ENCODE data around the gene DIPK1B. TPM values are rescaled to one million over a fixed set of nuclear protein-coding genes. Genes with fewer than 3 reads are reported as not detected.
A peak's percentile ranks its signal among the peaks of the same experiment; 100 is the strongest.
"Not testable (repeated sequence)": the region's sequence is repeated elsewhere in the genome, so short reads cannot be mapped to it uniquely, and the experiment has no call there.

The DIPK1B gene
- total RNA-seq, 1 donor from 2014 or later, result 17.1 TPM

DNA sequence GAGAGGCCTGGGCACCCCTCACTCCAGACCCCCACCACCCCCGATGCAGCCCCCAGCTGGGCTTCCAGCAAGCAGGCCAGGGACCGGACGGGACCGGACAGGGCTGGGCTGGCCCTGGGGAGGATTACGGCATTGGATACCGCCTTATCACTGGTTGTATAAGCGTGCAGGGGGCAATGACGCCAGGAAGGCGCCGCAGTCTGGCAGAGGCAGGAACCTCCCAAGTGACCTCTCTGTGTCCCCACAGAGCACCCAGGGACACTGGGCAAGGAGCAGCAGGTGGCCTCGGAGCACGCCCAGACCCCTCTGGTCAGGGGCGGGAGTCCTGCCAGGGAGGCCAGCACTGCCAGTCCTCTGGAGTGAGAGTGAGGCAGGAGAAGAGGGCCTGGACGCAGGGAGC is 52.7 kb downstream of the DIPK1B start:
- H3K27me3 ChIP-seq (ENCODE audit: control insufficient read depth, insufficient read depth, low read length), result peaks cover 18% of the 10 kb centered on the region
- no peak overlapping the region for H3K4me3 ChIP-seq (ENCODE audit: low read depth, low read length)
- TF ChIP-seq, protein P1, sequence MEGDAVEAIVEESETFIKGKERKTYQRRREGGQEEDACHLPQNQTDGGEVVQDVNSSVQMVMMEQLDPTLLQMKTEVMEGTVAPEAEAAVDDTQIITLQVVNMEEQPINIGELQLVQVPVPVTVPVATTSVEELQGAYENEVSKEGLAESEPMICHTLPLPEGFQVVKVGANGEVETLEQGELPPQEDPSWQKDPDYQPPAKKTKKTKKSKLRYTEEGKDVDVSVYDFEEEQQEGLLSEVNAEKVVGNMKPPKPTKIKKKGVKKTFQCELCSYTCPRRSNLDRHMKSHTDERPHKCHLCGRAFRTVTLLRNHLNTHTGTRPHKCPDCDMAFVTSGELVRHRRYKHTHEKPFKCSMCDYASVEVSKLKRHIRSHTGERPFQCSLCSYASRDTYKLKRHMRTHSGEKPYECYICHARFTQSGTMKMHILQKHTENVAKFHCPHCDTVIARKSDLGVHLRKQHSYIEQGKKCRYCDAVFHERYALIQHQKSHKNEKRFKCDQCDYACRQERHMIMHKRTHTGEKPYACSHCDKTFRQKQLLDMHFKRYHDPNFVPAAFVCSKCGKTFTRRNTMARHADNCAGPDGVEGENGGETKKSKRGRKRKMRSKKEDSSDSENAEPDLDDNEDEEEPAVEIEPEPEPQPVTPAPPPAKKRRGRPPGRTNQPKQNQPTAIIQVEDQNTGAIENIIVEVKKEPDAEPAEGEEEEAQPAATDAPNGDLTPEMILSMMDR (IDR thresholded peaks at IDR 0.05; ENCODE audit: insufficient read depth, low read length, poor library complexity, severe bottlenecking), result no peak
- no peak for DNase-seq (ENCODE audit: low read depth)
- no peaks in the 10 kb centered on the region for H3K36me3 ChIP-seq (ENCODE audit: control insufficient read depth, insufficient read depth, low read length)

DNA sequence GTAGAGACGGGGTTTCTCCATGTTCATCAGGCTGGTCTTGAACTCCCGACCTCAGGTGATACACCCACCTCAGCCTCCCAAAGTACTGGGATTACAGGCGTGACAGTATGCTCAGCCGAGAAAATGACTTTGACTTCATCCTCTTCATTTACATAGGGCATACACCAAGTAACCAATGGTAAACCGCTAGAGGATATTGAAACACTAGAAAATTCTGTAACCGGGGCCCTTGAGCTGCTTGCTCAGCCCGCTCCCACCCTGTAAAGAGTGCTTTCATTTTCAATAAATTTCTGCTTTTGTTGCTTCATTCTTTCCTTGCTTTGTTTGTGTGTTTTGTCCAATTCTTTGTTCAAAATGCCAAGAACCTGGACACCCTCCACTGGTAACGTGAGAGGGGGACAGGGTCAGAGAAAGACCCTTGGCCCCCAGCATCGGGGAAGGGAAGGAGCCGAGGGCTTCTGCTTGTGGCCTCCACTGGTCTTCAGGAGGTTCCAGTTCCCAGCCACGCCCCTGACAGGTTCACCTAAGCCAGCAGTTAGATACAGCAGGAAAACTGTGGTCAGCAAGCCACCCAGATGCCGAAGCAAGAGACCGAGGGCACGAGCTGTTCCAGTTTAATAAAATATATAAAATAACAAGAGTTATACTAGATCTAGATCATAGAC is 53.5 kb downstream of the DIPK1B start:
- not testable (repeated sequence) for H3K36me3 ChIP-seq (ENCODE audit: control insufficient read depth, insufficient read depth, low read length); H3K4me3 ChIP-seq (ENCODE audit: low read depth, low read length); DNase-seq (ENCODE audit: low read depth)
- H3K27me3 ChIP-seq (ENCODE audit: control insufficient read depth, insufficient read depth, low read length), result peaks cover 17% of the 10 kb centered on the region

DNA sequence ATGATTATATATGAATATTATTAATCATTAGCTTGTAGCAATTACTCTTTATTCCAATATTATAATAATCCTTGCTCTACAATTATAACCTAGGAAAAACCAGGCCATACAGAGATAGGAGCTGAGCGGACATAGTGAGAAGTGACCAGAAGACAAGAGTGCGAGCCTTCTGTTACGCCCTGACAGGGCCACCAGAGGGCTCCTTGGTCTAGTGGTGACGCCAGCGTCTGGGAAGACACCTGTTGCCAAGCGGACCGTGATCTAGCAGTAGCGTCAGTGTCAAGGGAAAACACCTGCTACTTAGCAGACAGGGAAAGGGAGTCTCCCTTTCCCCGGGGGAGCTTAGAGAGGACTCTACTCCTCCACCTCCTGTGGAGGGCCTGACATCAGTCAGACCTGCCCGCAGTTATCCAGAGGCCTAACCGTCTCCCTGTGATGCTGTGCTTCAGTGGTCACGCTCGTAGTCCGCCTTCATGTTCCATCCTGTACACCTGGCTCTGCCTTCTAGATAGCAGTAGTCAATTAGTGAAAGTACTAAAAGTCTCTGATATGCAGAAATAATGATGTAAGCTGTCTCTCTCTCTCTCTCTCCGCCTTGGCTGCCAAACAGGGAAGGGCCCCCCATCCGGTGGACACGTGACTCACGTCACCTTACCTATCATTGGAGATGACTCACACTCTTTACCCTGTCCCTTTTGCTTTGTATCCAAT is 54.2 kb downstream of the DIPK1B start:
- not testable (repeated sequence) for H3K36me3 ChIP-seq (ENCODE audit: control insufficient read depth, insufficient read depth, low read length); H3K4me3 ChIP-seq (ENCODE audit: low read depth, low read length)
- TF ChIP-seq, protein P1 (IDR thresholded peaks at IDR 0.05; ENCODE audit: insufficient read depth, low read length, poor library complexity, severe bottlenecking), result peak; percentile 30
- DNase-seq (ENCODE audit: low read depth), result peak; percentile 25
- H3K27me3 ChIP-seq (ENCODE audit: control insufficient read depth, insufficient read depth, low read length), result peaks cover 17% of the 10 kb centered on the region

DNA sequence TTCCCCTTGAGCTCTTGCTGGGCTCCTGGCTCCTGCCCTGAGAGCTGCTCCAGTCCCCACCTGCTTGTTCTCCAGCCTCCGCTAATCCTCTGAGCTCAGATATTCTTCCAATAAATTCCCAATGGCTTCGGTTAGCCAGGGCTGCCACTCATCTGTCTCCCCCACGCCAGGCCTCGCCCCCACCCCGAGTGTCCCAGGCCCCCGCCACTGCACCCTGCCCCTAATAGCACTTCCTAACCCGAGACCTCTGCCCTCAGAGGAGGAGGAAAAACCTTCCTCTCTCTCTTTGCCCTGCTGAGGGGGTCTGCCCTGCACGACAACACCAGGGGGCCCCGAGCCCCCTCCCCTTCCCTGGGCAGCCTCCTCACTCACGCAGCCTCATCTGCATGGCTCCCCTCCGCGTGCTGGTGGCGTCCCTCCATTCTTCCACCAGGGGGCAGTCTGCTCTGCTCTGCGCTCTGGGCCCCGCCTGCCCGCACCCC is 57.4 kb downstream of the DIPK1B start:
- DNase-seq (ENCODE audit: low read depth), result no peak
- no peak overlapping the region for H3K4me3 ChIP-seq (ENCODE audit: low read depth, low read length)
- H3K36me3 ChIP-seq (ENCODE audit: control insufficient read depth, insufficient read depth, low read length), result no peaks in the 10 kb centered on the region
- TF ChIP-seq, protein P1 (IDR thresholded peaks at IDR 0.05; ENCODE audit: insufficient read depth, low read length, poor library complexity, severe bottlenecking), result peak; percentile 62
- H3K27me3 ChIP-seq (ENCODE audit: control insufficient read depth, insufficient read depth, low read length), result peaks cover 12% of the 10 kb centered on the region

DNA sequence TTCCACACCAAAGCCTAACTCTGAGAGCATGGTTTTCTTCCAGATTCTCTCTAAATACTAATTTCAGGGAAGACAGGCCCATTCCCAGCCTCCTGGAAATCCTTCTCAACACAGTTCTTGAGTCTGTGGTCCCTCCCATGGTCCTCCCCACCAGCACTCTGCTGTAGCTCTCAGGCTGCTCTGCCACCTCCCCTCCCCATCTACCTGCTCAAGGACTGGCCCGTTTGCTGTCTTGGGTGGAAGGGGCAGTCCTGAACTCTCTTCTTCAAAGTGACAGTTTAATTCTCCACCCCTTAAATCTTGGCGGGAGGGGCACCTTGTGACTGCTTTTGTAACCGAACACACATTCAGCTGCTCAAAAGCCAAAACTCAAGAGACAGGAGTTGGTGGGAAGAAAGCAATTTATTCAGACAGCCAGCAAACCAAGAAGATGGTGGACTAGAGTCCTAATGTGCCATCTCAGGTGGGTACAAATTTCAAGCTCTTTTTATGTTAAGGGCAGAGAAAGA is 59.6 kb downstream of the DIPK1B start:
- TF ChIP-seq, protein P1 (IDR thresholded peaks at IDR 0.05; ENCODE audit: insufficient read depth, low read length, poor library complexity, severe bottlenecking), result no peak

DNA sequence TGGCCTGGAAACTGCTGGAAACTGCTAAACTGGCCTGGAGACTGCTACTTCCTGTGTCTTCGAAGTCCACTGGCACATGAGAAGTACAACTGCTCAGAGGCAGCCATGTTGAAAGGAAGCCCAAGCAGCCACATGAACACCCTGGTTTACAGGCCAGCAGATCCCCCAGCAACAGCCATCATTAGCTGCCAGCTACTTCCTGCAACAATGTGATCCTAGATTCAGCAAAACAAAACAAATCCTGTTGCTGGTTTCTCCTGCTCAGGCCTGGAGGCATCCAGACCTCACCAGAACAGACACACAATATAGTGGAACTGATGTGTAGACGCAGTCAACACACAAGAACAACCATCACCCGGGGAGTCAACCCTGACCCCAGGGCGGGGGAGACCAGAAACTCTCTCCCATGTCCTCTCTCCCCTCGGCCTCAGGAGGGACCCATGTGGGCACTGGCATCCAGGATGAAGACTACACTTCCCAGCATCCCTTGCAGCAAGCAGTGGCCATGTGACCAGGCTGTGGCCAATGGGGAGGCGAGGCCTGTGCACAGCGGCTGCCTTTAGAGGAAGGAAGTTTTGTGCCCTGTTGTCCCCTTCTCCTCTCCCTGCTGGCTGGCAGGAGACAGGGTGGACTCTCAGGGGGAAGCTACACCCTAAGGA is 61.1 kb downstream of the DIPK1B start:
- DNase-seq (ENCODE audit: low read depth), result no peak
- H3K36me3 ChIP-seq (ENCODE audit: control insufficient read depth, insufficient read depth, low read length), result no peaks in the 10 kb centered on the region
- TF ChIP-seq, protein P1 (IDR thresholded peaks at IDR 0.05; ENCODE audit: insufficient read depth, low read length, poor library complexity, severe bottlenecking), result no peak
- no peak overlapping the region for H3K4me3 ChIP-seq (ENCODE audit: low read depth, low read length)
- H3K27me3 ChIP-seq (ENCODE audit: control insufficient read depth, insufficient read depth, low read length), result peaks cover 13% of the 10 kb centered on the region

More for the DNA sequence above, 59.6 kb downstream of the DIPK1B start:
- Histone ChIP-seq H3K36me3 (ENCODE audit: control insufficient read depth, insufficient read depth, low read length) (no peaks in the 10 kb centered on the region), H3K4me3 (ENCODE audit: low read depth, low read length) (no peak overlapping the region), H3K27me3 (ENCODE audit: control insufficient read depth, insufficient read depth, low read length) (peaks cover 6% of the 10 kb centered on the region)
- DNase-seq (ENCODE audit: low read depth), result no peak
